K562 (cell line): ENCODE measurements around the gene RTP5. TPM values are rescaled to one million over a fixed set of nuclear protein-coding genes. Genes with fewer than 3 reads are reported as not detected.
A peak's percentile ranks its signal among the peaks of the same experiment; 100 is the strongest.

ENCODE experiments used
- ATAC-seq: fragments of 200-7000 bp; cut with Tn5 transposase; 3 replicates; pipeline ENCODE4 v1.9.1; 2020; ENCODE audit warnings: moderate library complexity
- BruUV-seq: library from RNA; stranded (reverse); fragments of 400-500 nt; replicated peaks from 2 replicates; lab custom pipeline; 2021; lab: Mats Ljungman, UMichigan
- CTCF ChIA-PET: fragments of 300-600 bp; formaldehyde crosslinking; extraction: SDS; loops from one replicate; lab custom pipeline; 2021; ENCODE audit warnings: low intra/inter-chr PET ratio; lab: Yijun Ruan, JAX
- POLR2A ChIA-PET: fragments of 300-600, 350-650 bp; sonication (Branson Sonifier 250); formaldehyde crosslinking; extraction: SDS; loops from one replicate; lab custom pipeline; 2021; ENCODE audit warnings: antibody characterized with exemption, inconsistent platforms; lab: Yijun Ruan, JAX
- DNase-seq, 4 experiments: peaks; one replicate each; pipeline versions ENCODE4 v3.0.0 to v3.0.0-alpha.2; 2011 to 2018; ENCODE audit warnings: low spot score in 3 of 4, mixed read lengths in 3 of 4; ENCODE audit errors: extremely low read depth in 1 of 4
- FAIRE-seq: peaks from 2 replicates; lab custom pipeline; 2011; peaks lifted over from hg19 to GRCh38; lab: Jason Lieb, UNC
- H2AFZ ChIP-seq: 2 replicates; pipeline ENCODE4 v1.6.0; 2011; ENCODE audit warnings: low read depth, low read length, control low read depth, inconsistent platforms
- H3K27ac ChIP-seq: fragments of 200-600 bp; 3 replicates; pipeline ENCODE4 v1.8.0; 2011; ENCODE audit warnings: low read depth, mild to moderate bottlenecking, control low read depth, inconsistent platforms, low read length, moderate library complexity, mixed read lengths; ENCODE audit errors: extremely low read depth
- H3K27me3 ChIP-seq, 2 experiments: fragments of 300-600 bp in 1 of 2; 2 replicates in 1 of 2; 3 replicates in 1 of 2; pipeline versions ENCODE4 v1.6.0 to v1.8.0; 2011; ENCODE audit warnings: inconsistent platforms in 2 of 2, low read length in 2 of 2, mild to moderate bottlenecking in 1 of 2, mixed read lengths in 1 of 2, moderate library complexity in 1 of 2; ENCODE audit not compliant: control insufficient read depth in 2 of 2, insufficient read depth in 2 of 2
- H3K36me3 ChIP-seq: fragments of 300-600 bp; 3 replicates; pipeline ENCODE4 v1.8.0; 2011; ENCODE audit warnings: mild to moderate bottlenecking, low read length, inconsistent platforms; ENCODE audit not compliant: control insufficient read depth, insufficient read depth
- H3K4me1 ChIP-seq, 2 experiments: fragments of 200-600 bp in 1 of 2; replicated peaks in 1 of 2; 2 replicates in 1 of 2; 3 replicates in 1 of 2; pipeline versions ENCODE4 v1.5.1 to v1.8.0; 2011; ENCODE audit warnings: inconsistent platforms in 2 of 2, low read length in 2 of 2, mild to moderate bottlenecking in 1 of 2, mixed read lengths in 1 of 2, moderate library complexity in 1 of 2; ENCODE audit not compliant: control insufficient read depth in 2 of 2, insufficient read depth in 2 of 2
- H3K4me2 ChIP-seq: 2 replicates; pipeline ENCODE4 v1.6.1; 2011; ENCODE audit warnings: low read length, control low read depth, inconsistent platforms, mixed read lengths; ENCODE audit not compliant: insufficient read depth
- H3K4me3 ChIP-seq: fragments of 200-600 bp; sonication (generic), shearing (Covaris generic); 2 replicates; pipeline ENCODE4 v1.5.1; 2016; ENCODE audit warnings: control low read depth, inconsistent platforms
- H3K79me2 ChIP-seq: fragments of 200-600 bp; 3 replicates; pipeline ENCODE4 v1.8.0; 2011; ENCODE audit warnings: low read length, inconsistent platforms; ENCODE audit not compliant: control insufficient read depth, insufficient read depth
- H3K9ac ChIP-seq, 2 experiments: 2 replicates each; pipeline versions ENCODE4 v1.6.0 to v1.6.1; 2011; ENCODE audit warnings: low read depth in 2 of 2, low read length in 2 of 2, control low read depth in 1 of 2, inconsistent platforms in 1 of 2, mild to moderate bottlenecking in 1 of 2, mixed read lengths in 1 of 2; ENCODE audit not compliant: insufficient read depth in 1 of 2
- H3K9me1 ChIP-seq: one replicate; pipeline ENCODE4 v1.6.0; 2011; ENCODE audit warnings: inconsistent platforms, mild to moderate bottlenecking, low read length, moderate library complexity; ENCODE audit not compliant: control insufficient read depth, insufficient read depth
- H3K9me3 ChIP-seq: replicated peaks from 2 replicates; pipeline ENCODE4 v1.5.1; 2011; ENCODE audit warnings: low read depth, low read length, inconsistent platforms; ENCODE audit not compliant: control insufficient read depth, insufficient read depth
- H4K20me1 ChIP-seq: replicated peaks from 2 replicates; pipeline ENCODE4 v1.6.1; 2011; ENCODE audit warnings: low read length, inconsistent platforms, mixed read lengths; ENCODE audit not compliant: control insufficient read depth, insufficient read depth
- ARID1B ChIP-seq: fragments of 450-650 bp; IDR thresholded peaks from 2 replicates; pipeline ENCODE4 v1.6.1; 2016; ENCODE audit warnings: antibody characterized with exemption, mild to moderate bottlenecking, inconsistent platforms
- CBFA2T3 ChIP-seq: fragments of 450-650 bp; IDR thresholded peaks from 2 replicates; pipeline ENCODE4 v1.6.1; 2017
- DDX20 ChIP-seq: fragments of 450-650 bp; IDR thresholded peaks from 2 replicates; pipeline ENCODE4 v1.6.1; 2016; ENCODE audit warnings: missing genetic modification characterization, low read depth, mild to moderate bottlenecking, missing compliant biosample characterization, moderate library complexity
- FOXA3 ChIP-seq, 2 experiments: fragments of 450-650 bp in 1 of 2; sonication (generic) in 1 of 2; formaldehyde crosslinking; IDR thresholded peaks in 1 of 2; conservative IDR thresholded peaks in 1 of 2; 2 replicates each; pipeline versions ENCODE4 v1.4.0 to v1.8.0; 2020 to 2022; ENCODE audit warnings: mild to moderate bottlenecking in 2 of 2, missing genetic modification reagents in 1 of 2
- FOXO4 ChIP-seq: fragments of 450-650 bp; formaldehyde crosslinking; IDR thresholded peaks from 2 replicates; pipeline ENCODE4 v1.4.0; 2020; ENCODE audit warnings: mild to moderate bottlenecking, moderate library complexity
- GATAD2B ChIP-seq: fragments of 450-650 bp; IDR thresholded peaks from 2 replicates; pipeline ENCODE4 v1.6.1; 2017; ENCODE audit warnings: mild to moderate bottlenecking, borderline replicate concordance
- GTF2E2 ChIP-seq: fragments of 200-800 bp; sonication (Bioruptor generic); IDR thresholded peaks from 2 replicates; pipeline ENCODE4 v1.6.1; 2016; ENCODE audit warnings: missing genetic modification characterization, missing compliant biosample characterization
- HDAC6 ChIP-seq: IDR thresholded peaks from 2 replicates; pipeline ENCODE4 v1.6.1; 2012; ENCODE audit warnings: low read depth, mild to moderate bottlenecking, control low read depth, inconsistent platforms, low read length, moderate library complexity
- HMGXB4 ChIP-seq: sonication (generic); formaldehyde crosslinking; IDR thresholded peaks from 2 replicates; pipeline ENCODE4 v1.8.1; 2023; ENCODE audit warnings: mild to moderate bottlenecking, missing genetic modification reagents
- KLF16 ChIP-seq: IDR thresholded peaks from 2 replicates; pipeline ENCODE4 v1.6.1; 2016; ENCODE audit warnings: antibody characterized with exemption
- NFATC3 ChIP-seq: fragments of 450-650 bp; IDR thresholded peaks from 2 replicates; pipeline ENCODE4 v1.6.1; 2017; ENCODE audit warnings: mild to moderate bottlenecking
- PHF8 ChIP-seq: fragments of 200-600 bp; sonication (generic); IDR thresholded peaks from 2 replicates; pipeline ENCODE4 v1.6.1; 2012; ENCODE audit warnings: mixed run types, mild to moderate bottlenecking, inconsistent platforms, low read length, moderate library complexity, borderline replicate concordance
- RBM17 ChIP-seq: fragments of 200-400 bp; formaldehyde crosslinking; IDR thresholded peaks from 2 replicates; pipeline ENCODE4 v1.6.1; 2017; ENCODE audit warnings: low read depth, mild to moderate bottlenecking, low read length, borderline replicate concordance
- RNF219 ChIP-seq: fragments of 250-450 bp; sonication (Bioruptor Pico); IDR thresholded peaks from 2 replicates; pipeline ENCODE4 v1.5.0; 2022; ENCODE audit warnings: mild to moderate bottlenecking
- RUNX1 ChIP-seq: sonication (generic); IDR thresholded peaks from 2 replicates; pipeline ENCODE4 v1.6.1; 2016; ENCODE audit warnings: antibody characterized with exemption, low read depth
- ZFP30 ChIP-seq: fragments of 250-450 bp; sonication (Bioruptor Pico); IDR thresholded peaks from 2 replicates; pipeline ENCODE4 v1.8.0; 2022; ENCODE audit warnings: moderate library complexity, mild to moderate bottlenecking, inconsistent platforms, borderline replicate concordance
- ZNF717 ChIP-seq: fragments of 250-450 bp; sonication (Bioruptor Pico); IDR thresholded peaks from 2 replicates; pipeline ENCODE4 v1.5.0; 2021
- WGBS: fragments of 100-300 bp; shearing (Covaris generic); methylation state at CpG from one replicate; pipeline ENCODE4 v1.1.6; 2016; ENCODE audit warnings: low coverage, mixed read lengths; ENCODE audit not compliant: insufficient coverage; ENCODE audit errors: missing lambda C conversion rate; 5-methylcytosine and 5-hydroxymethylcytosine counted together
- in situ Hi-C: fragments of 300-500 bp; cut with MboI; formaldehyde crosslinking; loops from 4 replicates; pipeline ENCODE4 v1.15.0; 2018; ENCODE audit warnings: inconsistent platforms, mixed read lengths
- intact Hi-C: fragments of 100-400 bp; cut with micrococcal nuclease; formaldehyde crosslinking; loops from 2 replicates; pipeline ENCODE4 v1.14.2; 2022
- polyA plus RNA-seq, 8 experiments: library from polyadenylated mRNA; depleted of rRNA in 4 of 8; stranded (reverse) in 5 of 8; unstranded in 3 of 8; fragments of >200 nt; fragmentation: Nextera tagmentation in 2 of 8; fragmentation: Illumina TruSeq in 1 of 8; extraction: Ambion mirVana in 2 of 8; extraction: Trizol in 1 of 8; gene quantifications; 2 replicates each; pipeline versions ENCODE4 v1.2.1 to v1.2.3, GENCODE V29; 2011 to 2014; ENCODE audit warnings: inconsistent platforms in 1 of 8, missing spikeins in 1 of 8
- total RNA-seq, 7 experiments: library from RNA; depleted of rRNA in 6 of 7; stranded (reverse); fragments of >200 nt in 6 of 7; fragmentation: Illumina TruSeq in 2 of 7; extraction: Trizol in 2 of 7; gene quantifications; 2 replicates each; pipeline versions ENCODE4 v1.2.1 to v1.2.3, GENCODE V29; 2011 to 2021; ENCODE audit warnings: low replicate concordance in 1 of 7

The RTP5 gene
- total and polyA plus RNA-seq, 9 of the 15 experiments (the other 6 are each of a cell fraction or from before 2014, with no cell fraction given): not detected

- 40% methylated on average over 8 of the region's 16 CpGs for WGBS
- Histone ChIP-seq H3K36me3 (no peaks in the 10 kb centered on the region), H3K79me2 (no peaks in the 10 kb centered on the region), H3K4me1 (peaks cover 14 to 48% of the 10 kb centered on the region in 2 experiments; a peak in 4 of 5 replicates), H2AFZ (peak overlapping the region; percentile 90), H3K4me3 (peak overlapping the region; percentile 62), H3K27me3 (no peaks in the 10 kb centered on the region), H3K9me3 (no peaks in the 10 kb centered on the region), H3K4me2 (peak overlapping the region; percentile 86), H3K9ac (peak overlapping the region; percentile 68 to 92), H3K27ac (peak overlapping the region; percentile 80), H4K20me1 (no peaks in the 10 kb centered on the region), H3K9me1 (no peaks in the 10 kb centered on the region)
- in situ Hi-C loops (no loop called here), intact Hi-C loops (loop anchor here (5.0 kb wide), 1 partner anchor 148 kb away; the partner anchor contains the start of gene D2HGDH)
- ChIA-PET POLR2A (no interaction called here), CTCF (no interaction called here)
- FAIRE-seq (no peak), DNase-seq (no peak), ATAC-seq (no peak)
- BruUV-seq: no TSS peak
- TF ChIP-seq ZFP30 (CRISPR knock-in tag): no peak
- no peak for TF ChIP-seq CBFA2T3
- TF ChIP-seq NFATC3: no peak
- no peak for TF ChIP-seq GATAD2B
- TF ChIP-seq HMGXB4 (CRISPR knock-in tag): no peak
- TF ChIP-seq RUNX1: no peak
- TF ChIP-seq HDAC6: no peak
- TF ChIP-seq FOXO4: no peak
- no peak for TF ChIP-seq KLF16
- TF ChIP-seq ARID1B: no peak
- TF ChIP-seq PHF8: no peak
- TF ChIP-seq RBM17: no peak
- TF ChIP-seq DDX20 (tag): no peak
- TF ChIP-seq GTF2E2 (tag): no peak; the same call in 1 of the 2 replicates
- TF ChIP-seq RNF219 (CRISPR knock-in tag): no peak
- TF ChIP-seq ZNF717: no peak
- TF ChIP-seq FOXA3 (CRISPR knock-in tag; conservative IDR thresholded peaks at IDR 0.05 in 1 of 2, IDR thresholded peaks at IDR 0.05 in 1 of 2): no peak
Observed at GRCh38 chr2:241880311-241881073, 11.0 kb downstream of the RTP5 start.
